OCI-LY3 (cell line): ENCODE measurements around the gene ACCSL.

Source experiments
- EZH2phosphoT487 ChIP-seq: fragments of 200-600 bp; shearing (Covaris generic); IDR thresholded peaks from 2 replicates; pipeline ENCODE4 v1.6.1; 2018; ENCODE audit warnings: antibody characterized with exemption, mixed run types, low read depth
- TF ChIP-seq, protein P1 (sequence below): fragments of 200-600, 300-600 bp; sonication (generic); IDR thresholded peaks from 2 replicates; pipeline ENCODE4 v1.5.1; 2014; ENCODE audit warnings: antibody characterized with exemption, low read length, low read depth

- TF ChIP-seq, protein P1, sequence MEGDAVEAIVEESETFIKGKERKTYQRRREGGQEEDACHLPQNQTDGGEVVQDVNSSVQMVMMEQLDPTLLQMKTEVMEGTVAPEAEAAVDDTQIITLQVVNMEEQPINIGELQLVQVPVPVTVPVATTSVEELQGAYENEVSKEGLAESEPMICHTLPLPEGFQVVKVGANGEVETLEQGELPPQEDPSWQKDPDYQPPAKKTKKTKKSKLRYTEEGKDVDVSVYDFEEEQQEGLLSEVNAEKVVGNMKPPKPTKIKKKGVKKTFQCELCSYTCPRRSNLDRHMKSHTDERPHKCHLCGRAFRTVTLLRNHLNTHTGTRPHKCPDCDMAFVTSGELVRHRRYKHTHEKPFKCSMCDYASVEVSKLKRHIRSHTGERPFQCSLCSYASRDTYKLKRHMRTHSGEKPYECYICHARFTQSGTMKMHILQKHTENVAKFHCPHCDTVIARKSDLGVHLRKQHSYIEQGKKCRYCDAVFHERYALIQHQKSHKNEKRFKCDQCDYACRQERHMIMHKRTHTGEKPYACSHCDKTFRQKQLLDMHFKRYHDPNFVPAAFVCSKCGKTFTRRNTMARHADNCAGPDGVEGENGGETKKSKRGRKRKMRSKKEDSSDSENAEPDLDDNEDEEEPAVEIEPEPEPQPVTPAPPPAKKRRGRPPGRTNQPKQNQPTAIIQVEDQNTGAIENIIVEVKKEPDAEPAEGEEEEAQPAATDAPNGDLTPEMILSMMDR: no peak
- TF ChIP-seq EZH2phosphoT487: no peak
These were observed 23.4 kb downstream of the ACCSL start for GRCh38 chr11:44071157-44071556.
